GM12874 (cell line): ENCODE data around the gene LENEP.
A peak's percentile ranks its signal among the peaks of the same experiment; 100 is the strongest.

Experiments used
- TF ChIP-seq, protein P1 (sequence below): IDR thresholded peaks from 2 replicates; pipeline ENCODE4 v1.5.1; 2011; ENCODE audit warnings: low read depth, mild to moderate bottlenecking, control low read depth, low read length, moderate library complexity; ENCODE audit not compliant: insufficient read depth

Gene LENEP

DNA sequence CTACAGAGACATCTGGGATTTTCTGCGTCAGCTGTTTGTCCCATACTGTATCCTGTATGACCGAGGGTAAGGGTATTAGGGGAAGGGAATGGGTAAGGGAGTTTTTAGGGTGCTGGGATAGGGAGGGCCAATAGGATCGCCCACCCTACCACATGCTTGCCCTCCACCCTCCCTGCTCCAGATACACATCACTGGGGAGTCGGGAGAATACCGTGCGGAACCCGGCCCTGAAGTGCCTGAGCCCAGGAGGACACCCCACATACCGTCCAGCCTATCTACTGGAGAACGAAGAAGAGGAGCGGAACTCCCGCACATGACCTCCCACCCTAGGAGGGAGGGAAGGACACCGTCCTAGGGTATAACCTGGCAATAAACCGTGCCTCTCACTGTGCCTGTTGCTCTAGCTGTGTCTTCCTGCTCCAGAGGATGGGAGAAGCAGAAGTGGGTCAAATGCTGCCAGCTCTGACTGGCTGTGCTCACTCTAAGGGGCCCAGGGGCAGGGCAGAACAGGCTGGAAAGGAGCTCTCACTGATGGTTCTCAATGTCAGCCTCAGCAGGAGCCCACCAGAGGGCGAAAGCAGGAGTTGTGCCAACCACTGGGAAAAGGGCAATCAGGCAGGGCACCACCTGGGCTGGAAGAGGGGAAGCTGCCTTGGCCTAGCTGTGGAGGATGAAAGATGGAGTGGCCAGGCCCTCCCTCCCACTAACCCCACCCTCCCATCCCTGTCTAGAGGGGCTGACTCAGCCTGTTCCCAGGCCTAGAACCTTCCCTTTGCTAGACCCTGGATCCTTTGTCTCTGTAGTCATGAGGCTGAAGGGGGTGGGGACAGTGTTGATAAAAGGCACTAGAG is 440 bp upstream of the LENEP start:
- TF ChIP-seq, protein P1, sequence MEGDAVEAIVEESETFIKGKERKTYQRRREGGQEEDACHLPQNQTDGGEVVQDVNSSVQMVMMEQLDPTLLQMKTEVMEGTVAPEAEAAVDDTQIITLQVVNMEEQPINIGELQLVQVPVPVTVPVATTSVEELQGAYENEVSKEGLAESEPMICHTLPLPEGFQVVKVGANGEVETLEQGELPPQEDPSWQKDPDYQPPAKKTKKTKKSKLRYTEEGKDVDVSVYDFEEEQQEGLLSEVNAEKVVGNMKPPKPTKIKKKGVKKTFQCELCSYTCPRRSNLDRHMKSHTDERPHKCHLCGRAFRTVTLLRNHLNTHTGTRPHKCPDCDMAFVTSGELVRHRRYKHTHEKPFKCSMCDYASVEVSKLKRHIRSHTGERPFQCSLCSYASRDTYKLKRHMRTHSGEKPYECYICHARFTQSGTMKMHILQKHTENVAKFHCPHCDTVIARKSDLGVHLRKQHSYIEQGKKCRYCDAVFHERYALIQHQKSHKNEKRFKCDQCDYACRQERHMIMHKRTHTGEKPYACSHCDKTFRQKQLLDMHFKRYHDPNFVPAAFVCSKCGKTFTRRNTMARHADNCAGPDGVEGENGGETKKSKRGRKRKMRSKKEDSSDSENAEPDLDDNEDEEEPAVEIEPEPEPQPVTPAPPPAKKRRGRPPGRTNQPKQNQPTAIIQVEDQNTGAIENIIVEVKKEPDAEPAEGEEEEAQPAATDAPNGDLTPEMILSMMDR, result 0 out of 2 replicates have a peak, but pooled peaks have one; percentile 15

DNA sequence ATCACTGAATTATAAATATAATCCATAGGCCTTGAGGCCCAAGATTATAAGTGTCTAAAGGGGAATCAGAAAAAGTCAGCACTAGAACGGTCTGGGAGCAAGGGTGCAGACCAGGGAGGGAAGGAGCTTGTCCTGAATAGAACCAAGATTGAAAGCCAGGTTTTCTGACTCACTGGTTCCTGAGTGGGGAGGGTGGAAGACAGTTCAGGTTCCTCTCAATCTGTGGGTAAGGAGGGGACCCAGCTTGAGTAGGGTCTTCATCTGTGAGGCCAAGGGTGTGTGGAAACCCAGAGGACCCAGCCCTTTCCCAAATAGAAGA is 842 bp downstream of the LENEP start:
- TF ChIP-seq, protein P1, result no peak

DNA sequence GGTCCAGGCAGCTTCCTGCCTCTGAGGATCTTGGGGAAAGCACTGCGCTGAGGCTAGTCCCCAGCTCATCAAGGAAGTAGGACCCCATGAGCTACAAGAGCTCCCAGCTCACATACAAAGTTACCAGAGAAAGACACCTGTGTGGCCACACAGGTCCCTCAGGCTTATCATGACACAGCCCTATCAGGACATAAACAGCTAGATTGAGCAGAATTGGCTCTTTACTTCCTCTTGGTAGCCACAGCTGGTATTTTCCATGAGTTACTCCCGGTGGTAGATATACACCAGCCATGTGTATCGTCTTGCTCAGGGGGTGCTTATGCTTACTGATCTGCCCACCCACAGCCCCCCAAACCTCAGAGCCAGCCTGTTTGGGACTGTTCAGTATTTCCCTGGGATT is 1.2 kb downstream of the LENEP start:
- TF ChIP-seq, protein P1, result no peak

DNA sequence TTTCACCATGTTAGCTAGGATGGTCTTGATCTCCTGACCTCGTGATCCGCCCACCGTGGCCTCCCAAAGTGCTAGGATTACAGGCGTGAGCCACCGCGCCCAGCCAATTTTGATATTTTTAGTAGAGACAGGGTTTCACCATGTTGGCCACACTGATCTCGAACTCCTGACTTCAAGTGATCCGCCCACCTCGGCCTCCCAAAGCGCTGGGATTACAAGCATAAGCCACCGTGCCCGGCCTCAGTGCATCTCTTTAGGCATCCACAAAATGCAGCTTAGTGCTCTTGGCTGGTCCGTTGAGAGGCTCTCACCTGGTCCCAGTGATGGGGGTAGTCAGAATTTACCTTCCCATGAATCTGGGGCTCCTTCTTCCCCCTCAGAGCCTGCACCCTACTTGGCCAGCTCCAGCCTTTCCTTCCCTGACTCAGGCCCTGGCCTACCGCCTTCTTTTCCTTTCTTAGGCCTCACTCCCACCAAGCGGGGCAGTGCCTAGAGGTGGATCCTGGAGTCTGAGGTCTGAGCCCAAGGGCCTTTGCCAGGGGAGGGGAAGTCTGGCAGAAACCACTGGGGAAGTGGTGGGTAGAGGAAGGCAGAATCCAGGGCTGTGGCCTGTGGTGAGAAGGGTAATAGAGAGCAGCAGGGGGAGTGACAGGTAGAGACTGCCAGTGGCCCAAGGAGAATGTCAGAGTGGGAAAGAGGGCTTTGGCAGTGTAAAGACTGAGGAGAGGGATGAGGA is 3.7 kb downstream of the LENEP start:
- TF ChIP-seq, protein P1, result no peak

DNA sequence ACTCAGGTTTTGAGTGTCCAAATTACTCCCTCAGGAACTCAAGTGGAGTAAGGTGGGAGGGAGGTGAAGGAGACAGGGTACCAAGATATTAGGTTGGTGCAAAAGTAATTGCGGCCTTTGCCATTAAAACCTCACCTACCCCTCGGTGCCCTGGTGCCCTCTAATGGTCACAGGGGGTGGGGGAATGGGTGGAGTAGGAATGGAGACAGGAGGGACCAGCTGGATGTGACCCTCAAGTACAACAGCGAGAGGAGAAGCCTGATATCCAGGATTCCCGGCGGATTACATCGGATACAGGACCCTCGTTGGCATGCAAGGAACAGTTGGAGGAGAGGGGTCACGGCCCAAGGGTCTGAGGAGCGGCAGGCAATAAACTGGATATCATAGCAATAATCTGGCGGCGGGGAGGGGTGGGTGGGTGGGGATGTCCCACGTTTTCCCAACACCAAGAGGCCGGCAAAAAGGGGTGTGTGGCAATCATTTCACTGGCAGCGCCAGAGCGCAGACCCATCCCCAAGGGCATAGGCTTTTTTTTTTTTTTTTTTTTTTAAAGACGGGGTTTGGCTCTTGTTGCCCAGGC is 4.9 kb downstream of the LENEP start:
- TF ChIP-seq, protein P1, result 0 out of 2 replicates have a peak, but pooled peaks have one; percentile 24

DNA sequence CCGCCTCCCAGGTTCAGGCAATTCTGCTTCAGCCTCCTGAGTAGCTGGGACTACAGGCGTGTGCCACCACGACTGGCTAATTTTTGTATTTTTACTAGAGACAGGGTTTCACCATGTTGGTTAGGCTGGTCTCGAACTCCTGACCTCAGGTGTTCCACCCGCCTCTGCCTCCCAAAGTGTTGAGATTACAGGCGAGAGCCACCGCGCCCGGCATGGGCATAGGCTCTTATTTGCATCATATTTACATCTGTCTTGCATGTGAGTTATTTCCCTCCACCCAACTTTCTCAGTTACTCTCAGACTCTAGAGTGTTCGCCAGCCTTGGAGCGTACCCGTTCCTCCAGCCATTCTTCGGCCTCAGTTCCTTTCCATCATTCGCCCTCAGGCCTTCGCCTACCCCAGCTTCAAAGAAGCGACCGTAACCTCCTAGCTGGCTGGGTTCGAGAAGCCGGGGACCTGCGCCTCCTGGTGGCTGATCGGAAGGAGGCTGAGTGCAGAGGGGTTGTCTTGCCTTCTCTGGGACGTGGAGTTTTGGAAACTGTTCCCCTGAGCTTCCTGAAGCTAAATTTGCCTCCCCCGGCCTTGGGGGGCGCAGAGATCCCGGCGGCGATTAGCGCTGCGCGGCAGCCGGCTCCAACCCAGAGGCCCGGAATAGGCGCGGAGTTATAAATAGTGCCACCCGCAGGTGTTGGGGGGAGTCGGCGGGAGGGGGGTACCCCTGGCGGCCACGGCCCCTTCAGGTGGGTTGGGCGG is 5.6 kb downstream of the LENEP start:
- TF ChIP-seq, protein P1, result peak; percentile 96
